Stimulated activated CD8-positive, alpha-beta memory T cell treated with anti-CD3 and anti-CD28 coated beads, Interleukin-4, amount 100 ng/mL, for 1 hour (primary cell): ENCODE data around the gene SCAPER.
"Not testable (repeated sequence)": the region's sequence is repeated elsewhere in the genome, so short reads cannot be mapped to it uniquely, and the experiment has no call there.

Experiments
- DNase-seq, 2 donors: peaks; one replicate each; pipeline ENCODE4 v3.0.0-alpha.2; 2020; ENCODE audit warnings: low read depth in 2 of 2, low spot score in 1 of 2

The SCAPER gene

GRCh38 chr15:76503804-76504203, 401.3 kb downstream of the SCAPER start:
- DNase-seq, result no peak

- DNase-seq, result no peak
Measured at GRCh38 chr15:76503121-76503520, 402.0 kb downstream of the SCAPER start.

GRCh38 chr15:76502678-76503077, 402.5 kb downstream of the SCAPER start:
- no peak for DNase-seq

GRCh38 chr15:76502185-76502584, 403.0 kb downstream of the SCAPER start:
- DNase-seq, result not testable (repeated sequence)

GRCh38 chr15:76501726-76502125, 403.4 kb downstream of the SCAPER start:
- no peak for DNase-seq

- DNase-seq, result no peak
Measured at GRCh38 chr15:76501011-76501410, 404.1 kb downstream of the SCAPER start.

- no peak for DNase-seq
Measured at GRCh38 chr15:76495487-76495886, 409.7 kb downstream of the SCAPER start.

- no peak for DNase-seq
Measured at GRCh38 chr15:76492538-76492937, 412.6 kb downstream of the SCAPER start.

- no peak for DNase-seq
Measured at GRCh38 chr15:76483752-76484151, 421.4 kb downstream of the SCAPER start.

- no peak for DNase-seq
Measured at GRCh38 chr15:76483018-76483417, 422.1 kb downstream of the SCAPER start.

GRCh38 chr15:76480267-76480666, 424.9 kb downstream of the SCAPER start:
- DNase-seq, result no peak

GRCh38 chr15:76470691-76471090, 434.4 kb downstream of the SCAPER start:
- no peak for DNase-seq

- DNase-seq, result no peak
Measured at GRCh38 chr15:76468722-76469121, 436.4 kb downstream of the SCAPER start.

GRCh38 chr15:76467136-76467535, 438.0 kb downstream of the SCAPER start:
- no peak for DNase-seq

GRCh38 chr15:76465728-76466127, 439.4 kb downstream of the SCAPER start:
- no peak for DNase-seq

- DNase-seq, result no peak
Measured at GRCh38 chr15:76464247-76464646, 440.9 kb downstream of the SCAPER start.

GRCh38 chr15:76460871-76461270, 444.3 kb downstream of the SCAPER start:
- no peak for DNase-seq

- no peak for DNase-seq
Measured at GRCh38 chr15:76460347-76460746, 444.8 kb downstream of the SCAPER start.

GRCh38 chr15:76451540-76451939, 453.6 kb downstream of the SCAPER start:
- DNase-seq, result no peak

GRCh38 chr15:76449455-76449854, 455.7 kb downstream of the SCAPER start:
- DNase-seq, result no peak

- DNase-seq, result no peak
Measured at GRCh38 chr15:76448755-76449154, 456.4 kb downstream of the SCAPER start.

- no peak for DNase-seq
Measured at GRCh38 chr15:76447728-76448441, 457.3 kb downstream of the SCAPER start.

- DNase-seq, result no peak
Measured at GRCh38 chr15:76440441-76440840, 464.7 kb downstream of the SCAPER start.
